ENCODE results near the gene RBPJL.

Gene RBPJL

DNA sequence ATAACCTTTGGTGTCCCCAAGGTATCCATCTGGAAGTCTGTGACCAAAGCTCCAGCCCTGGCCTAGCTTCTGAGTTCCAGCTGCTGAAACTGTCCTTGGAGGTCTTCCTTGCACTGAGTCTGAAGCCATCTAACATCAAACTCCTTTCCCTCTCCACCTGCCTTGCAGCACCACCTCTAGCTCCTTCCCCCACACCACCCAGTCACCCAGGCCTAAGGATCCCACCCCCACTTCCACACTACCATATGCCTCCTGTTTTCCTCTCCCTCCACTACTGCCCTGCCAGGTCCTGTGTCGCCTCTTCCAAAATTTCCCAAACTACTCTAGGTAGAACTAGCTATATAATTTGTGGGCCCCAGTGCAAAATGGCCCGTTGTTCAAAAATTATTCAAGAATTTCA lies 12.3 kb downstream of the RBPJL start:
- no peak for DNase-seq (ENCODE audit: low spot score)
- TF ChIP-seq, protein P1, sequence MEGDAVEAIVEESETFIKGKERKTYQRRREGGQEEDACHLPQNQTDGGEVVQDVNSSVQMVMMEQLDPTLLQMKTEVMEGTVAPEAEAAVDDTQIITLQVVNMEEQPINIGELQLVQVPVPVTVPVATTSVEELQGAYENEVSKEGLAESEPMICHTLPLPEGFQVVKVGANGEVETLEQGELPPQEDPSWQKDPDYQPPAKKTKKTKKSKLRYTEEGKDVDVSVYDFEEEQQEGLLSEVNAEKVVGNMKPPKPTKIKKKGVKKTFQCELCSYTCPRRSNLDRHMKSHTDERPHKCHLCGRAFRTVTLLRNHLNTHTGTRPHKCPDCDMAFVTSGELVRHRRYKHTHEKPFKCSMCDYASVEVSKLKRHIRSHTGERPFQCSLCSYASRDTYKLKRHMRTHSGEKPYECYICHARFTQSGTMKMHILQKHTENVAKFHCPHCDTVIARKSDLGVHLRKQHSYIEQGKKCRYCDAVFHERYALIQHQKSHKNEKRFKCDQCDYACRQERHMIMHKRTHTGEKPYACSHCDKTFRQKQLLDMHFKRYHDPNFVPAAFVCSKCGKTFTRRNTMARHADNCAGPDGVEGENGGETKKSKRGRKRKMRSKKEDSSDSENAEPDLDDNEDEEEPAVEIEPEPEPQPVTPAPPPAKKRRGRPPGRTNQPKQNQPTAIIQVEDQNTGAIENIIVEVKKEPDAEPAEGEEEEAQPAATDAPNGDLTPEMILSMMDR (conservative IDR thresholded peaks at IDR 0.05; ENCODE audit: low read depth), result no peak
- CTCF ChIA-PET, result interaction anchor here (0.6 to 5.1 kb wide), 32 partner anchors 8 to 1158 kb away, joined by 3 to 48 read pairs (median 5); partner anchors contain the start of genes MATN4 and SYS1
- H3K27ac ChIP-seq, result no peak overlapping the region; the same call in 1 of the 2 replicates
- POLR2A ChIA-PET (ENCODE audit: low non-redundant PET), result interaction anchor here (0.7 kb wide), 1 partner anchor 101 kb away, joined by 3 read pairs; no protein-coding TSS in a partner anchor

DNA sequence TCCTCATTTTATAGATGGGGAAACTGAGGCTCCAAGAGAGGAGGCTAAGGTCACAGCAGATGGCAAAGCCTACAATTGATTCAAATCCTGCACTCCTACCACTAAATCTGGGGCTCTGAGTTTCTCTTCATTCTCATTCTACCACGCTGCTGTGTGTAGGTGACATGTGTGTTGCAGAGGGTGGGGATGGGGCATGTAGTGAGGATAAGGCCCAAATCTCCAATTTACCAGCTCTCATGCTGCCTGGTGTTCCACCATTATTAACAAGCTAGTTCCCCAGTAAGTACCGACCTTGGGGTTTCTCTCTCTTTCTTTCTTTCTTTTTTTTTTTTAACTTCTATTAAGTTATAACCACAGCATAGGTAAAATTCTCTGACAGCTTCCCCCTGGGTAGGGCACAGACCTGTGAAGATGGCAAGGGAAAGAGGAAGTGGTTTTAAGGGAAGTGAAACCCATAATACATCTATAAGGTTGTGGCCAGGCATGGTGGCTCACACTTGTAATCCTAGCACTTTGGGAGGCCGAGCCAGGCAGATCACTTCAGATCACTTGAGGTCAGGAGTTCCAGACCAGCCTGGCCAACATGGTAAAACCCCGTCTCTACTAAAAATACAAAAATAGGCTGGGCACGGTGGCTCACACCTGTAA lies 14.4 kb downstream of the RBPJL start:
- CTCF ChIA-PET, result interaction anchor here (0.5 to 5.2 kb wide), 10 partner anchors 9 to 449 kb away, joined by 3 to 82 read pairs (median 5); partner anchors contain the start of gene SYS1
- no peak for DNase-seq (ENCODE audit: low spot score)
- POLR2A ChIA-PET (ENCODE audit: low non-redundant PET), result no interaction called here
- H3K27ac ChIP-seq, result peak overlapping the region; percentile 9
- TF ChIP-seq, protein P1 (conservative IDR thresholded peaks at IDR 0.05; ENCODE audit: low read depth), result no peak

DNA sequence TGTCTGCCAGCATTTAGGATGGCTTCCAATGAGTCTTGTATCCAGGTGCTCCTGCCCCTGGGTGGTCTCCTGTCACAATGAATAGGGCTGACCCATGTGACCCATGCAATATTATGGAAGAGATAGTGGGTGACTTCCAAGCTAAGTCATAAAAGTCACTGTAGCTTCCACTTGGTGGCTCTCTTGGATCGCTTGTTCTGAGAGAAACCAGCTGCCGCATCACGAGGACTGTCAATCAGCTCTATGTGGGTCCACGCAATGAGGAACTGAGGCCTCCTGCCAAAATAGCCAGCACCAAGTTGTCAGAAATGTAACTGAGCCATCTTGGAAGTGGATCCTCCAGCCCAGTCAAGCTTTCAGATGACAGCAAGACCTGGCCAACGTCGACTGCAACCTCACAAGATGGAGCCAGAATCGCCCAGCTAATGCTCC lies 16.3 kb downstream of the RBPJL start:
- DNase-seq (ENCODE audit: low spot score), result no peak
- TF ChIP-seq, protein P1 (conservative IDR thresholded peaks at IDR 0.05; ENCODE audit: low read depth), result peak; percentile 71
- ChIA-PET POLR2A (ENCODE audit: low non-redundant PET) (interaction anchor here (0.5 to 1.9 kb wide), 3 partner anchors 21 to 49 kb away, joined by 9 to 11 read pairs (median 11); partner anchors contain the start of gene SYS1), CTCF (interaction anchor here (0.5 to 5.2 kb wide), 21 partner anchors 11 to 448 kb away, joined by 3 to 82 read pairs (median 4); partner anchors contain the start of genes SDC4 and SYS1)
- peak overlapping the region; percentile 38 for H3K27ac ChIP-seq

DNA sequence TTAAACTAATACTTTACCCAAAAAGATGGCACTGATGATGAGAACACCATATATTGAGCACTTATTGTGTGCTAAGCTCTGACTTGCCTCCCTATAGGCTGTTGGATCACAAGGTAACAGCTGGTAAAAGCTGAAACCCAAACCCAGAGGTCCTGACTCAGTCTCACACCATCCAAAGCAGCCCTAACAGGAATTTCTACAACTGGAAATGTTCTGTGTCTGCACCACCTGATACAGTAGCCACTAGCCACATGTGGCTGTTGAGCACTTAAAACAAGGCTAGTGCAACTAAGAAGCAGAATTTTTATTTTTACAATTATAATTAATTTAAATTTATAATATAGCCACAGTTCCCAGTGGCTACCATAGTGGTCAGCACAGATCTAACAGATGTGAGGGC lies 17.1 kb downstream of the RBPJL start:
- peak overlapping the region; percentile 46 for H3K27ac ChIP-seq
- TF ChIP-seq, protein P1 (conservative IDR thresholded peaks at IDR 0.05; ENCODE audit: low read depth), result no peak
- CTCF ChIA-PET, result interaction anchor here (0.5 to 5.2 kb wide), 12 partner anchors 9 to 447 kb away, joined by 3 to 82 read pairs (median 8); partner anchors contain the start of genes SDC4 and SYS1
- POLR2A ChIA-PET (ENCODE audit: low non-redundant PET), result interaction anchor here (1.3 to 1.9 kb wide), 2 partner anchors 21 to 39 kb away, joined by 9 to 11 read pairs; partner anchors contain the start of gene SYS1
- peak; percentile 83 for DNase-seq (ENCODE audit: low spot score)

DNA sequence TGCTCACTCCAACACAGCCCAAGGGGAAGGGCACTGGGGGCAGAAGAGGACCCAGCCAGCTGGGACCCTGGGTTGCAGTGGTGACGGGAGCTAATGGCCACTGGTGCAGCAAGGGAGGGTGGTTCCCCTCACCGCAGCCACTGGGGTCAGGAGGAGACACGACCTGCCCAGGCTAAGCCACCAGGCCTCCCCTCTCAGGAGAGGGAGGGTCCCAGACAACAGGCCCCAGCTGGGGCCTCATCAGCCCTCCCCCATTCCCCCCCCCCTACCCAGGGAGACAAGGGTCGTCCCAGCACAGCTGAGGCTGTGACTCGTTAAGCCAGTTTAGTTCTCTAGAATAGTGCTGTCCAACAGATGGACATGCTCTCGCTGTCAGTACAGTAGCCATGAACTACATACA lies 18.7 kb downstream of the RBPJL start:
- TF ChIP-seq, protein P1 (conservative IDR thresholded peaks at IDR 0.05; ENCODE audit: low read depth), result no peak
- H3K27ac ChIP-seq, result peak overlapping the region; percentile 46
- no peak for DNase-seq (ENCODE audit: low spot score)
- CTCF ChIA-PET, result interaction anchor here (0.8 to 3.1 kb wide), 5 partner anchors 9 to 446 kb away, joined by 3 to 17 read pairs (median 7); no protein-coding TSS in a partner anchor
- POLR2A ChIA-PET (ENCODE audit: low non-redundant PET), result interaction anchor here (1.1 kb wide), 1 partner anchor 19 kb away, joined by 4 read pairs; no protein-coding TSS in a partner anchor

DNA sequence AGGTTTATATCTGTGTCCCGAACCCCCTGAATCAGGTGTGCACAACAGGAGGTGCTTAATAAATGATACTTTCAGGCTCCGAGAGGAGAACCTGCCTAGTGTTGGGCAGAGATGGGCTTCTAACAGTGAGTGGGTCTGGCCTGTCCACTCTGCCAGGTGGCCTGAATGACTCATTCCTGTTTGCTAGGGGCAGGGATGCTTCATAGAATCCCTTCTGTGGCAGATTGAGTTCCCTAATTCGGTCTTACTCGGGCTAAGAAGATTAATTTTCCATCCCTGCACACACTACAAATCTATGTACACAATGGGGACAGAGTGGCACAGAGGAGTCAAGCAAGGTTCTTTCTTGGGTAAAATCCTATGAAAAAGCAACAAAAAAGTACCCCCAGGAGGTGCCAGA lies 21.8 kb downstream of the RBPJL start:
- CTCF ChIA-PET, result interaction anchor here (1.2 kb wide), 1 partner anchor 35 kb away, joined by 3 read pairs; no protein-coding TSS in a partner anchor
- POLR2A ChIA-PET (ENCODE audit: low non-redundant PET), result no interaction called here
- H3K27ac ChIP-seq, result peak overlapping the region; percentile 33
- TF ChIP-seq, protein P1 (conservative IDR thresholded peaks at IDR 0.05; ENCODE audit: low read depth), result no peak
- DNase-seq (ENCODE audit: low spot score), result no peak

Measured in RWPE1 (cell line).